Activated B cell treated with CpG ODN at 0.5 μM for 24 hours (primary cell): ENCODE data around the gene TCF7L2. TPM values are rescaled to one million over a fixed set of nuclear protein-coding genes. Genes with fewer than 3 reads are reported as not detected.

ENCODE experiments used
- ATAC-seq: fragments of 200-7000 bp; cut with Tn5 transposase; one replicate; pipeline ENCODE4 v1.10.0; 2021; ENCODE audit warnings: low read depth, mild to moderate bottlenecking, moderate library complexity
- CTCF ChIA-PET: fragments of 350-600 bp; sonication (Branson Sonifier 250); formaldehyde crosslinking; loops from one replicate; lab custom pipeline; 2021; ENCODE audit warnings: antibody characterized with exemption; lab: Charles Lee
- POLR2A ChIA-PET: fragments of 350-600 bp; sonication (Branson Sonifier 250); formaldehyde crosslinking; loops from one replicate; lab custom pipeline; 2021; ENCODE audit warnings: antibody characterized with exemption; lab: Charles Lee
- DNase-seq: peaks from one replicate; pipeline ENCODE4 v3.0.0; 2022
- H3K27ac Mint-ChIP-seq: one replicate; pipeline ENCODE4 v1.8.0; 2020; ENCODE audit warnings: mixed read lengths
- H3K27me3 Mint-ChIP-seq: one replicate; pipeline ENCODE4 v1.8.0; 2021; ENCODE audit warnings: mixed read lengths
- H3K36me3 Mint-ChIP-seq: one replicate; pipeline ENCODE4 v1.8.0; 2021; ENCODE audit warnings: low read depth, mixed read lengths
- H3K4me1 Mint-ChIP-seq: one replicate; pipeline ENCODE4 v1.8.0; 2021; ENCODE audit warnings: mixed read lengths
- H3K4me3 Mint-ChIP-seq: one replicate; pipeline ENCODE4 v1.8.0; 2020; ENCODE audit warnings: mild to moderate bottlenecking, mixed read lengths
- H3K9me3 Mint-ChIP-seq: one replicate; pipeline ENCODE4 v1.8.0; 2020; ENCODE audit warnings: mixed read lengths
- CTCF ChIP-seq: fragments of 200-600 bp; IDR thresholded peaks from one replicate; pipeline ENCODE4 v1.8.0; 2022; ENCODE audit warnings: antibody characterized with exemption, mild to moderate bottlenecking
- intact Hi-C: fragments of 100-400 bp; cut with micrococcal nuclease; formaldehyde crosslinking; loops from one replicate; pipeline ENCODE4 v1.15.1; 2024
- total RNA-seq: library from RNA; stranded (reverse); gene quantifications from 2 replicates; pipeline ENCODE4 v1.2.3, GENCODE V29; 2022

The TCF7L2 gene
- total RNA-seq, 1 donor from 2014 or later: 2.2 TPM

GRCh38 chr10:113096128-113096996 is 146.3 kb downstream of the TCF7L2 start:
- Mint-ChIP-seq H3K36me3 (no peaks in the 10 kb centered on the region), H3K4me1 (peaks cover 21% of the 10 kb centered on the region), H3K27ac (no peak overlapping the region), H3K9me3 (peaks cover 14% of the 10 kb centered on the region), H3K27me3 (peaks cover 6% of the 10 kb centered on the region), H3K4me3 (no peak overlapping the region)
- TF ChIP-seq CTCF: no peak
- ChIA-PET CTCF (no interaction called here), POLR2A (no interaction called here)
- DNase-seq (no peak), ATAC-seq (no peak)
- intact Hi-C loops: no loop called here

GRCh38 chr10:113097036-113097435 is 147.0 kb downstream of the TCF7L2 start:
- no peaks in the 10 kb centered on the region for H3K36me3 Mint-ChIP-seq
- TF ChIP-seq CTCF: no peak
- intact Hi-C loops: no loop called here
- ChIA-PET CTCF (no interaction called here), POLR2A (no interaction called here)
- no peak overlapping the region for H3K4me3 Mint-ChIP-seq
- no peak for ATAC-seq
- H3K4me1 Mint-ChIP-seq: peaks cover 21% of the 10 kb centered on the region
- peaks cover 11% of the 10 kb centered on the region for H3K9me3 Mint-ChIP-seq
- peaks cover 4% of the 10 kb centered on the region for H3K27me3 Mint-ChIP-seq
- H3K27ac Mint-ChIP-seq: no peak overlapping the region
- no peak for DNase-seq

- TF ChIP-seq CTCF: no peak
- ChIA-PET CTCF (no interaction called here), POLR2A (no interaction called here)
- H3K27me3 Mint-ChIP-seq: peaks cover 10% of the 10 kb centered on the region
- H3K36me3 Mint-ChIP-seq: no peaks in the 10 kb centered on the region
- no peak for ATAC-seq
- H3K27ac Mint-ChIP-seq: no peak overlapping the region
- H3K9me3 Mint-ChIP-seq: no peaks in the 10 kb centered on the region
- H3K4me3 Mint-ChIP-seq: no peak overlapping the region
- intact Hi-C loops: no loop called here
- H3K4me1 Mint-ChIP-seq: peaks cover 4% of the 10 kb centered on the region
- no peak for DNase-seq
Observed at GRCh38 chr10:113099431-113100183, 149.6 kb downstream of the TCF7L2 start.

DNA sequence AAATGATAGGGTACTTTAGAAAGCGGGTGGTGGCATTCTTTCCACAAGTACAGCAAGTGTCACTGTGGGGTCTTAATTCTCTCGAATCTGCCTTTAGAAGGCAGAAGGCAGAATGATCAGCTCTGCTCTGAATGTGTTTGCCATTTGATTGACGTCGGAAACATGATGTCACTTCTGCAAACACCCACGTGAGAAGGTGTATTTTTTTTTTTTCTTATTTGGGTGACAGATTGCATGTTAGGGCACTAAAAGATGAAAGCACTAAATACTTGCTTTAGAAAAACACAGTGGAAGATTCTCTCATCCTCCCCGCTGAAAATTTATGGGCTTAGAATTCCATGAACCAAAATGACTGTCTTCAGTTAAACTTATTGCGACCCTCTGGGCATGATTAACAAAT is 150.2 kb downstream of the TCF7L2 start:
- POLR2A ChIA-PET: no interaction called here
- intact Hi-C loops: no loop called here
- Mint-ChIP-seq H3K4me1 (no peaks in the 10 kb centered on the region), H3K4me3 (no peak overlapping the region), H3K36me3 (no peaks in the 10 kb centered on the region), H3K27me3 (peaks cover 10% of the 10 kb centered on the region), H3K27ac (no peak overlapping the region), H3K9me3 (no peaks in the 10 kb centered on the region)
- CTCF ChIA-PET: no interaction called here
- DNase-seq (no peak), ATAC-seq (no peak)
- no peak for TF ChIP-seq CTCF

DNA sequence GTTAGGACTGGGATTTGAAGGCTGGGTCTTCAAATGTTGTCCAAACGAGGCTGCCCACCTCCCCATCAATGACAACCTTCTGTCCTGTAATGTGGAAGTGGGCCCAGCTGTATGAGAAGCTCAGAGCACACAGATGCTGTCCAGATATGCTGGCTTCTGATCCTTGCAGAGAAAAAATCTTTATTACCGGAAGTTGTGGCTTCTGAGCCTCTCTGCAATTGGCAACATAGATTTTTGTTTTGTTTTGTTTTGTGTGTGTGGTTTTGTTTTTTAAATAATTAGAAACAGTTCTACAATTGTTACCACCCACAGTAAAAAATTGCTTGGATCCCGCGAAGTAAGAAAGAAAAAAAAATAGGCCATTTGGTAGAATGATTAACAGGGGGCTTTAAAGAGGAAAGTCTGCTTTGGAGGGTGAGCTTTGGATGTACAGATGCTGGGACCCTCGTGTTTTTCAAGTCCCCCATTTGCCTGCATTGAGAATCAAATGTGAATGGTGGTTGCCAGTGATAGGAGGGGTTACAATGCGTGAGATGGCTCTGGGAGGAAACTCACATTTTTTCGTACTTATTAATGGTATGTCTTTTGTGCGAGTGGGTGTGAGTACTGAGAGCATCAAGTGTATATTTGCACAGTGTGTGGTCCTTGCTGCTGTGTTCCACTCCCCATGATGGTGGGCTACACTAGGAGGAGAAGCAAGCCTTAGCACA is 153.2 kb downstream of the TCF7L2 start:
- intact Hi-C loops: no loop called here
- CTCF ChIA-PET: no interaction called here
- POLR2A ChIA-PET: no interaction called here
- Mint-ChIP-seq H3K27ac (no peak overlapping the region), H3K4me3 (no peak overlapping the region), H3K9me3 (no peaks in the 10 kb centered on the region), H3K36me3 (no peaks in the 10 kb centered on the region), H3K4me1 (no peaks in the 10 kb centered on the region), H3K27me3 (peaks cover 10% of the 10 kb centered on the region)
- DNase-seq (no peak), ATAC-seq (no peak)
- TF ChIP-seq CTCF: no peak
